Endothelial cell of umbilical vein (primary cell): ENCODE data around the gene HNMT. TPM values are rescaled to one million over a fixed set of nuclear protein-coding genes. Genes with fewer than 3 reads are reported as not detected.

ENCODE experiments used
- BruUV-seq: library from RNA; stranded (reverse); fragments of 400-500 nt; replicated peaks from 2 replicates; lab custom pipeline; 2021; lab: Mats Ljungman, UMichigan
- CTCF ChIA-PET: fragments of 300-600, 350-600 bp; sonication (Branson Sonifier 250); formaldehyde crosslinking; loops from one replicate; lab custom pipeline; 2021; ENCODE audit warnings: antibody characterized with exemption, inconsistent platforms; lab: Charles Lee
- POLR2A ChIA-PET: fragments of 300-600, 350-600 bp; sonication (Branson Sonifier 250); formaldehyde crosslinking; loops from one replicate; lab custom pipeline; 2021; ENCODE audit warnings: antibody characterized with exemption, inconsistent platforms; lab: Charles Lee
- DNase-seq: peaks from one replicate; pipeline ENCODE4 v3.0.0-alpha.2; 2011; ENCODE audit warnings: low read depth, low spot score
- FAIRE-seq: peaks from 2 replicates; lab custom pipeline; 2011; peaks lifted over from hg19 to GRCh38; lab: Jason Lieb, UNC
- H2AFZ ChIP-seq: 2 replicates; pipeline ENCODE4 v1.6.0; 2012; ENCODE audit warnings: low read depth, low read length, control low read depth, inconsistent platforms
- H3K27ac ChIP-seq: 2 replicates; pipeline ENCODE4 v1.5.1; 2011; ENCODE audit warnings: low read depth, mild to moderate bottlenecking, control low read depth, low read length, moderate library complexity; ENCODE audit not compliant: insufficient read depth
- H3K27me3 ChIP-seq, 2 experiments: 2 replicates each; pipeline versions ENCODE4 v1.6.0 to v1.6.1; 2011; ENCODE audit warnings: low read length in 2 of 2, mixed read lengths in 1 of 2; ENCODE audit not compliant: control insufficient read depth in 2 of 2, insufficient read depth in 2 of 2
- H3K36me3 ChIP-seq, 2 experiments: 2 replicates in 1 of 2; 3 replicates in 1 of 2; pipeline ENCODE4 v1.5.1; 2011; ENCODE audit warnings: low read length in 2 of 2, mild to moderate bottlenecking in 1 of 2, moderate library complexity in 1 of 2; ENCODE audit not compliant: control insufficient read depth in 2 of 2, insufficient read depth in 2 of 2; ENCODE audit errors: extremely low read depth in 1 of 2
- H3K4me1 ChIP-seq: 3 replicates; pipeline ENCODE4 v1.5.1; 2011; ENCODE audit warnings: mild to moderate bottlenecking, low read length; ENCODE audit not compliant: control insufficient read depth, insufficient read depth; ENCODE audit errors: extremely low read depth
- H3K4me2 ChIP-seq: 2 replicates; pipeline ENCODE4 v1.6.1; 2011; ENCODE audit warnings: low read length, control low read depth, mixed read lengths; ENCODE audit not compliant: insufficient read depth
- H3K4me3 ChIP-seq, 3 experiments: fragments of 200-600 bp in 1 of 3; sonication (generic), shearing (Covaris generic) in 1 of 3; replicated peaks in 1 of 3; 2 replicates each; pipeline ENCODE4 v1.5.1; 2011 to 2016; ENCODE audit warnings: control low read depth in 3 of 3, low read length in 3 of 3, mild to moderate bottlenecking in 2 of 3, inconsistent platforms in 1 of 3, low read depth in 1 of 3, moderate library complexity in 1 of 3; ENCODE audit not compliant: insufficient read depth in 1 of 3
- H3K79me2 ChIP-seq: 2 replicates; pipeline ENCODE4 v1.6.0; 2012; ENCODE audit warnings: low read length, inconsistent platforms; ENCODE audit not compliant: control insufficient read depth, insufficient read depth
- H3K9ac ChIP-seq: replicated peaks from 2 replicates; pipeline ENCODE3; 2011; ENCODE audit warnings: low read length, control low read depth; ENCODE audit not compliant: insufficient read depth; ENCODE audit errors: extremely low read depth
- H3K9me1 ChIP-seq: replicated peaks from 3 replicates; pipeline ENCODE4 v1.6.0; 2011; ENCODE audit warnings: mild to moderate bottlenecking, low read length; ENCODE audit not compliant: control insufficient read depth, insufficient read depth; ENCODE audit errors: extremely low read depth
- H3K9me3 ChIP-seq: replicated peaks from 2 replicates; pipeline ENCODE4 v1.5.1; 2012; ENCODE audit warnings: low read length, inconsistent platforms; ENCODE audit not compliant: control insufficient read depth, insufficient read depth
- H4K20me1 ChIP-seq: replicated peaks from 2 replicates; pipeline ENCODE3; 2011; ENCODE audit warnings: mild to moderate bottlenecking, low read length; ENCODE audit not compliant: control insufficient read depth, insufficient read depth; ENCODE audit errors: extremely low read depth
- CTCF ChIP-seq, 2 donors: IDR thresholded peaks; 1 replicate in 1 of 2; 2 replicates in 1 of 2; pipeline ENCODE4 v1.5.1; 2011; ENCODE audit warnings: low read length in 2 of 2, mild to moderate bottlenecking in 2 of 2, moderate library complexity in 2 of 2, control low read depth in 1 of 2, inconsistent platforms in 1 of 2, low read depth in 1 of 2; ENCODE audit not compliant: insufficient read depth in 1 of 2; ENCODE audit errors: extremely low read depth in 1 of 2
- EZH2 ChIP-seq: IDR thresholded peaks from 2 replicates; pipeline ENCODE4 v1.6.1; 2012; ENCODE audit warnings: borderline replicate concordance, low read depth, mild to moderate bottlenecking, moderate library complexity, low read length, inconsistent platforms; ENCODE audit not compliant: severe bottlenecking
- FOS ChIP-seq: IDR thresholded peaks from 2 replicates; pipeline ENCODE4 v1.6.1; 2011; ENCODE audit warnings: mild to moderate bottlenecking, low read length, moderate library complexity, borderline replicate concordance; ENCODE audit not compliant: insufficient read depth
- GATA2 ChIP-seq: IDR thresholded peaks from 2 replicates; pipeline ENCODE4 v1.7.0; 2011; ENCODE audit warnings: low read depth, mild to moderate bottlenecking, moderate library complexity, mixed read lengths, low read length; ENCODE audit not compliant: insufficient read length, insufficient read depth
- JUN ChIP-seq: IDR thresholded peaks from 2 replicates; pipeline ENCODE4 v1.6.1; 2011; ENCODE audit warnings: borderline replicate concordance, low read depth; ENCODE audit not compliant: insufficient read length, insufficient read depth
- MYC ChIP-seq: IDR thresholded peaks from one replicate; pipeline ENCODE4 v1.6.1; 2011; ENCODE audit warnings: mild to moderate bottlenecking, low read depth, low read length
- POLR2A ChIP-seq: IDR thresholded peaks from 2 replicates; pipeline ENCODE4 v1.6.1; 2012; ENCODE audit warnings: low read depth, mild to moderate bottlenecking, control low read depth, low read length
- POLR2AphosphoS5 ChIP-seq: IDR thresholded peaks from 2 replicates; pipeline ENCODE4 v1.6.1; 2012; ENCODE audit warnings: low read depth, mild to moderate bottlenecking, control low read depth, low read length, moderate library complexity; ENCODE audit not compliant: insufficient read depth
- dilution Hi-C: fragments of 300-500 bp; cut with MboI; formaldehyde crosslinking; loops from one replicate; pipeline ENCODE4 v1.15.0; 2019; ENCODE audit warnings: low sequenced_read_pairs; ENCODE audit not compliant: extremely low pct_ligation_motif_present
- intact Hi-C: fragments of 100-400 bp; cut with micrococcal nuclease; formaldehyde crosslinking; loops from one replicate; pipeline ENCODE4 v1.10.0; 2022
- polyA plus RNA-seq, 4 experiments: library from polyadenylated mRNA; depleted of rRNA in 3 of 4; stranded (reverse) in 3 of 4; unstranded in 1 of 4; fragments of >200 nt; gene quantifications; 2 replicates each; pipeline versions ENCODE4 v1.2.1 to v1.2.3, GENCODE V29; 2011 to 2012; ENCODE audit warnings: missing spikeins in 1 of 4
- total RNA-seq: library from RNA; stranded (reverse); gene quantifications from 2 replicates; pipeline ENCODE4 v1.2.3, GENCODE V29; 2021
- TF ChIP-seq, protein P1 (sequence below): IDR thresholded peaks from 2 replicates; pipeline ENCODE4 v1.6.1; 2011; ENCODE audit not compliant: insufficient read depth, insufficient read length

Gene HNMT
- total and polyA plus RNA-seq, 2 donors (not counting 3 experiments of a cell fraction or from before 2014, with no cell fraction given), result 8.6 to 16.9 TPM

- Histone ChIP-seq H3K27ac (no peak overlapping the region), H2AFZ (no peak overlapping the region), H3K27me3 (no peaks in the 10 kb centered on the region), H3K9me3 (no peaks in the 10 kb centered on the region), H3K79me2 (no peaks in the 10 kb centered on the region), H3K9me1 (peaks cover 3% of the 10 kb centered on the region), H3K4me1 (peaks cover 10% of the 10 kb centered on the region), H4K20me1 (no peaks in the 10 kb centered on the region), H3K4me3 (no peak overlapping the region), H3K36me3 (no peaks in the 10 kb centered on the region), H3K9ac (no peak overlapping the region), H3K4me2 (no peak overlapping the region)
- ChIA-PET POLR2A (no interaction called here), CTCF (interaction anchor here (1.4 to 2.4 kb wide), 3 partner anchors 27 to 91 kb away, joined by 3 to 7 read pairs (median 5); no protein-coding TSS in a partner anchor)
- TF ChIP-seq JUN (no peak), MYC (no peak), POLR2AphosphoS5 (no peak), POLR2A (no peak), GATA2 (no peak), CTCF (IDR thresholded peaks at IDR 0.05; ENCODE audit: extremely low read depth in 1 of 2, insufficient read depth in 1 of 2, low read depth in 1 of 2, low read length in 2 of 2) (no peak), EZH2 (no peak), FOS (no peak)
- TF ChIP-seq, protein P1, sequence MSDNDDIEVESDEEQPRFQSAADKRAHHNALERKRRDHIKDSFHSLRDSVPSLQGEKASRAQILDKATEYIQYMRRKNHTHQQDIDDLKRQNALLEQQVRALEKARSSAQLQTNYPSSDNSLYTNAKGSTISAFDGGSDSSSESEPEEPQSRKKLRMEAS, result no peak
- dilution Hi-C loops (no loop called here), intact Hi-C loops (loop anchor here (1.0 kb wide), 1 partner anchor 95 kb away; the partner anchor contains the start of gene HNMT)
- BruUV-seq, result no TSS peak
- DNase-seq (peak; percentile 1), FAIRE-seq (no peak)
Measured at GRCh38 chr2:138059487-138060300, 95.4 kb downstream of the HNMT start.
